ENCODE data around the gene SUMF1. TPM values are rescaled to one million over a fixed set of nuclear protein-coding genes. Genes with fewer than 3 reads are reported as not detected.

The SUMF1 gene
- total and polyA plus RNA-seq, 2 of the 4 experiments (the other 2 are of a cell fraction), result 26.3 to 38.4 TPM

DNA sequence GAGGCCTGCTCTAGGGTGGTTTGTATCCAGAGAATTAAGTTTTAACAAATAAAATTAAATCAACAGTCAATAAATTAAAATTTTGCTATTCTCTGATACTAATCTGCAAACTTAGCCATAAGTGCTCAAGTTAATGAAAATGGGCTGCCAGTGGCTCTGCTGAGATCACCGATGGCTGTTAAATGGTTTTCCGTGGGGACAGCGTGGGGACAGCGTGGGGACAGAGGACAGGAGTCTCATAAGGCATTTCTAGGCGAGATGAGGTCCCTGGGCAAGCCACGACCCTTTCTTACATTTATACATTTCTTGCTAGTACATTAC is 110.9 kb downstream of the SUMF1 start:
- no peaks in the 10 kb centered on the region for H4K20me1 ChIP-seq (ENCODE audit: insufficient read depth, low read length)
- no peak overlapping the region for H3K56ac ChIP-seq (ENCODE audit: extremely low read depth, insufficient read depth, low read length)
- peaks cover 3% of the 10 kb centered on the region; the same call in 1 of the 2 replicates for H3K9me1 ChIP-seq (ENCODE audit: insufficient read depth, low read length)
- H3K23ac ChIP-seq (ENCODE audit: low read depth, low read length), result no peak overlapping the region
- dilution Hi-C loops (cut with HindIII; ENCODE audit: low sequenced_read_pairs, unreplicated experiment) (no loop called here), intact Hi-C loops (cut with micrococcal nuclease) (loop anchor here (10.0 kb wide), 1 partner anchor 699 kb away; no protein-coding TSS in a partner anchor), in situ Hi-C loops (cut with MboI; ENCODE audit: low sequenced_read_pairs) (loop anchor here (5.0 kb wide), 1 partner anchor 276 kb away; no protein-coding TSS in a partner anchor)
- no peak overlapping the region for H2AFZ ChIP-seq (replicated peaks; ENCODE audit: low read length, poor library complexity)
- no peaks in the 10 kb centered on the region for H3K79me1 ChIP-seq (ENCODE audit: low read depth in 1 of 2, low read length in 2 of 2)
- H4K91ac ChIP-seq (ENCODE audit: insufficient read depth, low read depth, low read length), result no peak overlapping the region
- H2BK5ac ChIP-seq (ENCODE audit: low read depth, low read length, poor library complexity, severe bottlenecking), result no peak overlapping the region
- H3K4ac ChIP-seq (ENCODE audit: low read depth, low read length), result no peak overlapping the region
- 90% methylated on average over 2 of the region's 6 CpGs; no CpG with 5 or more reads in 1 of the 2 experiments for WGBS, 2 experiments (ENCODE audit: extremely low coverage in 2 of 2, insufficient read length in 1 of 2)
- no peak overlapping the region for H2AK5ac ChIP-seq (ENCODE audit: low read depth, low read length)
- H3K36me3 ChIP-seq (ENCODE audit: control insufficient read depth, insufficient read depth, low read length), result no peaks in the 10 kb centered on the region
- H2BK120ac ChIP-seq (ENCODE audit: low read depth, low read length), result no peak overlapping the region
- TF ChIP-seq, protein P1, sequence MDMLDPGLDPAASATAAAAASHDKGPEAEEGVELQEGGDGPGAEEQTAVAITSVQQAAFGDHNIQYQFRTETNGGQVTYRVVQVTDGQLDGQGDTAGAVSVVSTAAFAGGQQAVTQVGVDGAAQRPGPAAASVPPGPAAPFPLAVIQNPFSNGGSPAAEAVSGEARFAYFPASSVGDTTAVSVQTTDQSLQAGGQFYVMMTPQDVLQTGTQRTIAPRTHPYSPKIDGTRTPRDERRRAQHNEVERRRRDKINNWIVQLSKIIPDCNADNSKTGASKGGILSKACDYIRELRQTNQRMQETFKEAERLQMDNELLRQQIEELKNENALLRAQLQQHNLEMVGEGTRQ (IDR thresholded peaks at IDR 0.05; ENCODE audit: low read depth, low read length), result no peak
- TF ChIP-seq NFE2L2 (IDR thresholded peaks at IDR 0.05; ENCODE audit: low read depth, low read length) (no peak), RAD21 (IDR thresholded peaks at IDR 0.05; ENCODE audit: low read length) (no peak), POLR2A (IDR thresholded peaks at IDR 0.05; ENCODE audit: low read depth, low read length) (no peak), MAFK (IDR thresholded peaks at IDR 0.05; ENCODE audit: low read depth, low read length) (no peak), BHLHE40 (IDR thresholded peaks at IDR 0.05; ENCODE audit: low read depth, low read length) (no peak), SMC3 (IDR thresholded peaks at IDR 0.05; ENCODE audit: low read depth, low read length) (no peak), MAZ (IDR thresholded peaks at IDR 0.05; ENCODE audit: borderline replicate concordance, low read depth, low read length) (no peak), CEBPB (IDR thresholded peaks at IDR 0.05; ENCODE audit: low read depth, low read length) (no peak), FOS (IDR thresholded peaks at IDR 0.05; ENCODE audit: low read depth, low read length) (no peak), CTCF (conservative IDR thresholded peaks at IDR 0.05; ENCODE audit: low read depth, low read length) (no peak)
- TF ChIP-seq, protein P2, sequence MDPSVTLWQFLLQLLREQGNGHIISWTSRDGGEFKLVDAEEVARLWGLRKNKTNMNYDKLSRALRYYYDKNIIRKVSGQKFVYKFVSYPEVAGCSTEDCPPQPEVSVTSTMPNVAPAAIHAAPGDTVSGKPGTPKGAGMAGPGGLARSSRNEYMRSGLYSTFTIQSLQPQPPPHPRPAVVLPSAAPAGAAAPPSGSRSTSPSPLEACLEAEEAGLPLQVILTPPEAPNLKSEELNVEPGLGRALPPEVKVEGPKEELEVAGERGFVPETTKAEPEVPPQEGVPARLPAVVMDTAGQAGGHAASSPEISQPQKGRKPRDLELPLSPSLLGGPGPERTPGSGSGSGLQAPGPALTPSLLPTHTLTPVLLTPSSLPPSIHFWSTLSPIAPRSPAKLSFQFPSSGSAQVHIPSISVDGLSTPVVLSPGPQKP (IDR thresholded peaks at IDR 0.05; ENCODE audit: borderline replicate concordance, low read depth, low read length), result no peak
- no peak overlapping the region for H4K8ac ChIP-seq (ENCODE audit: low read depth in 2 of 2, low read length in 2 of 2)
- ChIA-PET CTCF (no interaction called here), POLR2A (ENCODE audit: unreplicated experiment) (no interaction called here)
- no peak overlapping the region for H3K14ac ChIP-seq (replicated peaks; ENCODE audit: low read depth, low read length)
- ATAC-seq (ENCODE audit: low read depth) (no peak), DNase-seq (no peak)
- H3K27ac ChIP-seq (ENCODE audit: insufficient read depth, low read length), result no peak overlapping the region
- BruUV-seq (replicated peaks), result no TSS peak
- H2BK20ac ChIP-seq (ENCODE audit: low read depth, low read length), result no peak overlapping the region
- H3K4me1 ChIP-seq (ENCODE audit: control insufficient read depth, insufficient read depth, low read length), result peaks cover 3% of the 10 kb centered on the region; the same call in 1 of the 2 replicates
- H3K4me3 ChIP-seq (ENCODE audit: insufficient read depth, low read depth, low read length), result no peak overlapping the region
- no peak overlapping the region for H2AK9ac ChIP-seq (replicated peaks; ENCODE audit: low read depth, low read length, poor library complexity)
- H4K5ac ChIP-seq (ENCODE audit: low read depth, low read length), result no peak overlapping the region
- no peaks in the 10 kb centered on the region for H3K9me3 ChIP-seq (ENCODE audit: control insufficient read depth, insufficient read depth, low read length)
- no peak overlapping the region for H3K9ac ChIP-seq (ENCODE audit: low read depth, low read length)
- no peak overlapping the region for H2BK15ac ChIP-seq (ENCODE audit: low read depth, low read length)
- H3K18ac ChIP-seq (ENCODE audit: low read depth, low read length), result no peak overlapping the region
- H3K4me2 ChIP-seq (ENCODE audit: low read depth, low read length), result no peak overlapping the region
- H3K27me3 ChIP-seq (ENCODE audit: control insufficient read depth, insufficient read depth, low read length), result no peaks in the 10 kb centered on the region
